IMR-90 (cell line): ENCODE measurements around the gene SHROOM3. TPM values are rescaled to one million over a fixed set of nuclear protein-coding genes. Genes with fewer than 3 reads are reported as not detected.

Experiments
- ATAC-seq: fragments of 200-7000 bp; cut with Tn5 transposase; 2 replicates; pipeline ENCODE4 v1.9.1; 2020; ENCODE audit warnings: low read depth, mild to moderate bottlenecking, moderate library complexity
- BruUV-seq: library from RNA; stranded (reverse); fragments of 400-500 nt; replicated peaks from 2 replicates; lab custom pipeline; 2021; lab: Mats Ljungman, UMichigan
- CTCF ChIA-PET: fragments of 300-600 bp; formaldehyde crosslinking; extraction: SDS; loops from one replicate; lab custom pipeline; 2021; ENCODE audit warnings: antibody characterized with exemption; lab: Yijun Ruan, JAX
- POLR2A ChIA-PET: fragments of 300-600 bp; sonication (Branson Sonifier 250); formaldehyde crosslinking; loops from one replicate; lab custom pipeline; 2022; ENCODE audit warnings: antibody characterized with exemption; ENCODE audit not compliant: unreplicated experiment; lab: Charles Lee
- DNase-seq: peaks from one replicate; pipeline ENCODE4 v3.0.0; 2013
- H2AFZ ChIP-seq: replicated peaks from 2 replicates; pipeline ENCODE3; 2013; ENCODE audit warnings: low read length, mild to moderate bottlenecking; ENCODE audit not compliant: poor library complexity
- H2AK5ac ChIP-seq: 2 replicates; pipeline ENCODE4 v1.6.1; 2013; ENCODE audit warnings: low read depth, low read length, inconsistent platforms
- H2AK9ac ChIP-seq: replicated peaks from 2 replicates; pipeline ENCODE3; 2013; ENCODE audit warnings: mild to moderate bottlenecking, low read depth, low read length, moderate library complexity; ENCODE audit not compliant: poor library complexity
- H2BK120ac ChIP-seq: 2 replicates; pipeline ENCODE4 v1.6.1; 2013; ENCODE audit warnings: low read depth, low read length, inconsistent platforms
- H2BK15ac ChIP-seq: 3 replicates; pipeline ENCODE4 v1.6.1; 2013; ENCODE audit warnings: low read depth, low read length, inconsistent platforms
- H2BK20ac ChIP-seq: 2 replicates; pipeline ENCODE4 v1.6.1; 2013; ENCODE audit warnings: low read depth, mild to moderate bottlenecking, inconsistent platforms, low read length, moderate library complexity
- H2BK5ac ChIP-seq: 2 replicates; pipeline ENCODE4 v1.6.1; 2013; ENCODE audit warnings: mild to moderate bottlenecking, low read depth, low read length, inconsistent platforms; ENCODE audit not compliant: poor library complexity, severe bottlenecking
- H3K14ac ChIP-seq: replicated peaks from 2 replicates; pipeline ENCODE4 v1.6.1; 2013; ENCODE audit warnings: low read depth, low read length, inconsistent platforms
- H3K18ac ChIP-seq: 2 replicates; pipeline ENCODE4 v1.6.1; 2013; ENCODE audit warnings: low read depth, low read length, control low read depth
- H3K23ac ChIP-seq: 2 replicates; pipeline ENCODE4 v1.6.1; 2013; ENCODE audit warnings: low read depth, low read length, inconsistent platforms
- H3K27ac ChIP-seq: 2 replicates; pipeline ENCODE4 v1.5.1; 2013; ENCODE audit warnings: mild to moderate bottlenecking, control low read depth, low read length; ENCODE audit not compliant: insufficient read depth
- H3K27me3 ChIP-seq: 2 replicates; pipeline ENCODE4 v1.6.1; 2013; ENCODE audit warnings: low read length; ENCODE audit not compliant: control insufficient read depth, insufficient read depth
- H3K36me3 ChIP-seq: 2 replicates; pipeline ENCODE4 v1.6.1; 2013; ENCODE audit warnings: low read length, mixed read lengths; ENCODE audit not compliant: control insufficient read depth, insufficient read depth
- H3K4ac ChIP-seq: 2 replicates; pipeline ENCODE4 v1.6.1; 2013; ENCODE audit warnings: low read depth, low read length, inconsistent platforms
- H3K4me1 ChIP-seq: 2 replicates; pipeline ENCODE4 v1.6.1; 2013; ENCODE audit warnings: low read length, mixed read lengths; ENCODE audit not compliant: control insufficient read depth, insufficient read depth
- H3K4me2 ChIP-seq: 2 replicates; pipeline ENCODE4 v1.6.1; 2013; ENCODE audit warnings: low read depth, mild to moderate bottlenecking, control low read depth, low read length, moderate library complexity
- H3K4me3 ChIP-seq: 2 replicates; pipeline ENCODE4 v1.5.1; 2013; ENCODE audit warnings: low read depth, mild to moderate bottlenecking, control low read depth, low read length, moderate library complexity; ENCODE audit not compliant: insufficient read depth
- H3K56ac ChIP-seq: 2 replicates; pipeline ENCODE4 v1.6.1; 2013; ENCODE audit warnings: low read length, inconsistent platforms; ENCODE audit not compliant: insufficient read depth; ENCODE audit errors: extremely low read depth
- H3K79me1 ChIP-seq, 2 experiments: 2 replicates each; pipeline ENCODE4 v1.6.1; 2013; ENCODE audit warnings: low read length in 2 of 2, inconsistent platforms in 1 of 2, low read depth in 1 of 2
- H3K9ac ChIP-seq: 2 replicates; pipeline ENCODE4 v1.6.1; 2013; ENCODE audit warnings: low read depth, low read length, control low read depth
- H3K9me1 ChIP-seq: 2 replicates; pipeline ENCODE4 v1.6.1; 2013; ENCODE audit warnings: low read length, inconsistent platforms; ENCODE audit not compliant: insufficient read depth
- H3K9me3 ChIP-seq: 2 replicates; pipeline ENCODE4 v1.6.1; 2013; ENCODE audit warnings: low read length; ENCODE audit not compliant: control insufficient read depth, insufficient read depth
- H4K20me1 ChIP-seq: 2 replicates; pipeline ENCODE4 v1.6.1; 2013; ENCODE audit warnings: low read length, inconsistent platforms; ENCODE audit not compliant: insufficient read depth
- H4K5ac ChIP-seq: 2 replicates; pipeline ENCODE4 v1.6.1; 2013; ENCODE audit warnings: mild to moderate bottlenecking, low read depth, low read length, control low read depth
- H4K8ac ChIP-seq, 2 experiments: 2 replicates each; pipeline ENCODE4 v1.6.1; 2013; ENCODE audit warnings: low read depth in 2 of 2, low read length in 2 of 2, control low read depth in 1 of 2, inconsistent platforms in 1 of 2
- H4K91ac ChIP-seq: 2 replicates; pipeline ENCODE4 v1.6.1; 2013; ENCODE audit warnings: low read depth, low read length, inconsistent platforms; ENCODE audit not compliant: insufficient read depth
- CEBPB ChIP-seq: IDR thresholded peaks from 2 replicates; pipeline ENCODE4 v1.6.1; 2012; ENCODE audit warnings: low read depth, low read length, improper control_type of control experiment
- POLR2A ChIP-seq: IDR thresholded peaks from 2 replicates; pipeline ENCODE4 v1.6.1; 2012; ENCODE audit warnings: mild to moderate bottlenecking, low read depth, low read length
- WGBS, 2 experiments: methylation state at CpG; one replicate each; pipeline versions ENCODE4 v1.1.5 to v1.1.7; 2013; ENCODE audit warnings: missing lambda C conversion rate in 2 of 2; ENCODE audit not compliant: insufficient read length in 1 of 2; ENCODE audit errors: extremely low coverage in 2 of 2; 5-methylcytosine and 5-hydroxymethylcytosine counted together
- dilution Hi-C: fragments of 300-500 bp; cut with HindIII; formaldehyde crosslinking; loops from one replicate; pipeline ENCODE4 v1.14.3; 2018; ENCODE audit warnings: low sequenced_read_pairs; ENCODE audit not compliant: unreplicated experiment
- in situ Hi-C: fragments of 300-500 bp; cut with MboI; formaldehyde crosslinking; loops from 3 replicates; pipeline ENCODE4 v1.14.3; 2019; ENCODE audit warnings: low sequenced_read_pairs, inconsistent platforms, mixed read lengths
- intact Hi-C: fragments of 100-400 bp; cut with micrococcal nuclease; formaldehyde crosslinking; loops from 2 replicates; pipeline ENCODE4 v1.10.0; 2022
- polyA plus RNA-seq, 3 experiments: library from polyadenylated mRNA; depleted of rRNA; stranded (reverse); fragments of >200 nt; gene quantifications; 2 replicates each; pipeline ENCODE4 v1.2.3, GENCODE V29; 2012; ENCODE audit warnings: low replicate concordance in 1 of 3
- total RNA-seq: library from RNA; depleted of rRNA; stranded (reverse); fragments of >200 nt; gene quantifications from 2 replicates; pipeline ENCODE4 v1.2.3, GENCODE V29; 2012
- TF ChIP-seq, protein P1 (sequence below): fragments of 150-350 bp; IDR thresholded peaks from 2 replicates; pipeline ENCODE4 v1.6.1; 2016; ENCODE audit warnings: low read depth, mild to moderate bottlenecking, low read length, moderate library complexity, borderline replicate concordance

Gene SHROOM3
- total and polyA plus RNA-seq, 2 of the 4 experiments (the other 2 are of a cell fraction): 10.8 to 19.5 TPM

GRCh38 chr4:76640353-76640910, 205.4 kb downstream of the SHROOM3 start:
- no peaks in the 10 kb centered on the region for H3K36me3 ChIP-seq
- no peak overlapping the region for H2AFZ ChIP-seq
- no peak overlapping the region for H3K23ac ChIP-seq
- H3K56ac ChIP-seq: no peak overlapping the region
- in situ Hi-C loops: no loop called here
- H2AK9ac ChIP-seq: no peak overlapping the region
- no peak overlapping the region for H2BK5ac ChIP-seq
- no peaks in the 10 kb centered on the region for H4K20me1 ChIP-seq
- H2BK20ac ChIP-seq: no peak overlapping the region
- H3K27ac ChIP-seq: no peak overlapping the region
- ChIA-PET POLR2A (no interaction called here), CTCF (no interaction called here)
- intact Hi-C loops: no loop called here
- no peak overlapping the region for H2BK120ac ChIP-seq
- no peak overlapping the region for H4K91ac ChIP-seq
- peaks cover 0 to 4% of the 10 kb centered on the region in 2 experiments; a peak in 2 of 4 replicates for H3K79me1 ChIP-seq
- no TSS peak for BruUV-seq
- H3K18ac ChIP-seq: no peak overlapping the region
- H3K27me3 ChIP-seq: no peaks in the 10 kb centered on the region
- H3K4me3 ChIP-seq: no peak overlapping the region
- DNase-seq: no peak
- H2BK15ac ChIP-seq: 0 out of 3 replicates have a peak overlapping the region, but pooled peaks have one; percentile 27
- peaks cover 15% of the 10 kb centered on the region for H3K9me1 ChIP-seq
- TF ChIP-seq, protein P1, sequence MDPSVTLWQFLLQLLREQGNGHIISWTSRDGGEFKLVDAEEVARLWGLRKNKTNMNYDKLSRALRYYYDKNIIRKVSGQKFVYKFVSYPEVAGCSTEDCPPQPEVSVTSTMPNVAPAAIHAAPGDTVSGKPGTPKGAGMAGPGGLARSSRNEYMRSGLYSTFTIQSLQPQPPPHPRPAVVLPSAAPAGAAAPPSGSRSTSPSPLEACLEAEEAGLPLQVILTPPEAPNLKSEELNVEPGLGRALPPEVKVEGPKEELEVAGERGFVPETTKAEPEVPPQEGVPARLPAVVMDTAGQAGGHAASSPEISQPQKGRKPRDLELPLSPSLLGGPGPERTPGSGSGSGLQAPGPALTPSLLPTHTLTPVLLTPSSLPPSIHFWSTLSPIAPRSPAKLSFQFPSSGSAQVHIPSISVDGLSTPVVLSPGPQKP: no peak
- TF ChIP-seq POLR2A: no peak
- TF ChIP-seq CEBPB: no peak
- dilution Hi-C loops: no loop called here
- no peak overlapping the region for H3K9ac ChIP-seq
- no peak overlapping the region for H3K14ac ChIP-seq
- H3K4me1 ChIP-seq: peaks cover 10% of the 10 kb centered on the region
- no peak overlapping the region for H4K5ac ChIP-seq
- H3K9me3 ChIP-seq: no peaks in the 10 kb centered on the region
- ATAC-seq: no peak
- WGBS, 2 experiments: 100% methylated on average over 1 of the region's 6 CpGs; no CpG with 5 or more reads in 1 of the 2 experiments
- H4K8ac ChIP-seq: no peak overlapping the region
- H2AK5ac ChIP-seq: peak overlapping the region; percentile 24; the same call in 1 of the 2 replicates
- no peak overlapping the region for H3K4ac ChIP-seq
- no peak overlapping the region for H3K4me2 ChIP-seq
